HG02943 (cell line): ENCODE data around the gene PIK3R5.
"Not testable (repeated sequence)": the region's sequence is repeated elsewhere in the genome, so short reads cannot be mapped to it uniquely, and the experiment has no call there.

Source experiments
- ATAC-seq: cut with Tn5 transposase; IDR thresholded peaks from one replicate; pipeline ENCODE4 v1.9.1; 2021; ENCODE audit warnings: mild to moderate bottlenecking, low read depth, moderate library complexity; ENCODE audit not compliant: unreplicated experiment

PIK3R5 gene

DNA sequence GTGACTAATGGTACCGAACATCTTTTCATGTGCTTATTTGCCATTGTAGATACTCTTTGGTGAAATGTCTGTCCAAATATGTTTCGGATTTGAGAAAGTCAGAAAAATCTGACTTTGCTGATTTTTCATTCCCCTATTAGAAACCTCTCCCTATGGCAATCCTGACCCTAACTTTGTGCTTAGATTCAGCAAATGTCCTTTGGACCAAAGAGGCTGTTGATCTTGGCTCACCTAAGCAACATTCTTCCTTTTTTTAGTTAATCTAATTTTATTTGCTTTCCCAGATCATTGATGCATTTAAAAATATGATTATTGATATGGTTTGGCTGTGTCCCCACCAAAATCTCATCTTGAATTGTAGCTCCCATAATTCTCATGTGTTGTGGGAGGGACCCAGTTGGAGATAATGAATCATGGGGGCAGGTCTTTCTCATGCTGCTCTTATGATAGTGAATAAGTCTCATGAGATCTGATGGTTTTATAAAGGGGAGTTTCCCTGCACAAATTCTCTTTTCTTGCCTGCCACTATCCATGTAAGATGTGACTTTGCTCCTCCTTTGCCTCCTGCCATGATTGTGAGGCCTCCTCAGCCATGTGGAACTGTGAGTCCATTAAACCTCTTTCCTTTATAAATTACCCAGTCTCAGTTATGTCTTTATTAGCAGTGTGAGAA lies 22.9 kb upstream of the PIK3R5 start:
- not testable (repeated sequence) for ATAC-seq

DNA sequence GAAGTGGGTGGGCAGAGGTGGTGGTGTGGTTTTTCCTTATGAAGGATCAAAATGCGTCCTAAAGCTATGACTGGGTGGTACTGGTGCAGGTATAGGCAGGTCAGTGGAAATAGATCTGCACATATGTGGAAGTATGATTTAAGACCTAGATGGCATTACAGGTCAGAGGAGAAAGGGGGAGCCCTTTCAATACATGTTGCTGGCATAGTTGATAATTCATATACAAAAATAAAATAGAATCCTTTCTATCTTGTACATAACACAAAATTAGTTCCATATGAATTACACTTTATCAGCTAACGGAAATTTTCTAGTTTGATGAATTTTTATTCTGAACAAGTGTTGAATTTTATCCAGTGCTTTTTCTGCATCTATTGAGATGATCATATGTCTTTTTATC lies 20.8 kb upstream of the PIK3R5 start:
- no peak for ATAC-seq

DNA sequence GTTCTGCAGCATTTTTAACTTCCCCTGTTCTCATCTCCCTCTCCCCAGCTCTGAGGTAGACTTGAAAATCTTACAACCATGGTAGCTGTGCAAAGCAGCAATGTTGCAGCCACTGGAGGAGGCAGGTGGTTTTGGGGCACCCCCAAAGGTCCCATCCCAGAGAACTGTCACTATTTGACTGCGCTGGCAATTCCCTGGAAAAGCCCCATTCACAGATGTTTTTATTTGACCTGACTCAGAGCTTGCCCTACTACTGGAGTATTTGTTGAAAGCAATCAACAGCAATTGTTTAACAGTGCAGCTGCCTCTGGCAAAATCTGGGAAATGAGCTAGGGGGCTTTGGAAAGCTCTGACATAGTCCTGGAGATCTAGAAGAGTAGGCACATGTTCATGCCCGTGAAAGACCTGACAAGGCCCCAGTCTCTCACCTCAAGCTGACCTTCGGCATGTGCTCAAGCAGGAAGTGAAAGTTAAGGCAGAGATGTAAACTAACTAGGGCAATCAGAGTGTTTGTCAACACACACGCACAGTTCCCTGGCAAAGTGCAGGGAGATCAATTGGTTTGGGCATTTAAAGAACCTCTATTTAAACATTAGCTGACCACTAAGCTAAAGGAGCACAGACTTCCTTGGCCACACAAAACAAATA lies 19.7 kb upstream of the PIK3R5 start:
- ATAC-seq = no peak

DNA sequence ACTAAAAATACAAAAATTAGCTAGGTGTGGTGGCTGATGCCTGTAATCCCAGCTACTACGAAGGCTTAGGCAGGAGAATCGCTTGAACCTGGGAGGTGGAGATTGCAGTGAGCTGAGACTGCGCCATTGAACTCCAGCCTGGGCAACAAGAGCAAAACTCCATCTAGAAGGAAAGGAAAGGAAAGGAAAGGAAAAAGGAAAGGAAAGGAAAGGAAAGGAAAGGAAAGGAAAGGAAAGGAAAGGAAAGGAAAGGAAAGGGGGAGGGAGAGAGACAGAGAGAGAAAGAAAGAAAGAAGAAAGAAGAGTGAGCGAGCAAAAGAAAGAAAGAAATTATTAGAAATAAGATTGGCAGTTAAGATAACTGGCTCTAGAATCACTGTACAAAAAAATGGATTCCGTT lies 18.7 kb upstream of the PIK3R5 start:
- not testable (repeated sequence) for ATAC-seq

DNA sequence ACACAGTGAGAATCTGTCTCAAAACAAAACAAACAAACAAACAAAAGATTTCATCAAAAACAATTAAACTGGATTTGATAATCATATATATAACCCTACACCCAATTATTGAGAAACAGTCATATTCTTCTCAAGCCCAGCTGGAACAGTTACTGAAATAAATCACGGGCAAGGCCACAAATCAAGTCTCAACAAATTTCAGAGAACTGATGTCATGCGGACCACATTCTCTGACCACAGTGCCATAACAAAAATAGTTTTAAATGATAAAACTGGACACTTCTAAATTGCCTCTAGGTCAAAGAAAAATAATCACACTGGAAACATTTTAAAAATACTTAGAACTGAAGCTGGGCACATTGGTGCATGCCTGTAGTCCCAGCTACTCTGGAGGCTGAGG lies 15.9 kb upstream of the PIK3R5 start:
- no peak for ATAC-seq

DNA sequence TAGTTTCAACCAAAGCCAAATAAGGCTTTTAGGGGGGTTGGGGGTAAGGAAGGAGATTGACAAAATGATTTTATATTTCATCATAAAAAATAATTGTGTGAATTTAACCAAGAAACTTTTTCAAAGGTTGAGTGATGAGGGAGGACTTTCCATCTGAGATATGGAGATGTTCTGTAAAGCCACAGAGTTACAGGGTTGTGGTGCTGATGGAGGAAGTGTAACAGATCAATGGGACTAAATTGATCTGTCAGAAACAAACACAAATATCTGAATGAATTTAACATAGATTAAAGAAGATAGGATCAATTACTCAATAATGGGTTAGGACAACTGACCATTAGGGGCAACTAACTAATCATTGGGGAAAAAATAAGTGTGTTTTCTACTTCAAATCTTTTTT lies 14.2 kb upstream of the PIK3R5 start:
- ATAC-seq = no peak

DNA sequence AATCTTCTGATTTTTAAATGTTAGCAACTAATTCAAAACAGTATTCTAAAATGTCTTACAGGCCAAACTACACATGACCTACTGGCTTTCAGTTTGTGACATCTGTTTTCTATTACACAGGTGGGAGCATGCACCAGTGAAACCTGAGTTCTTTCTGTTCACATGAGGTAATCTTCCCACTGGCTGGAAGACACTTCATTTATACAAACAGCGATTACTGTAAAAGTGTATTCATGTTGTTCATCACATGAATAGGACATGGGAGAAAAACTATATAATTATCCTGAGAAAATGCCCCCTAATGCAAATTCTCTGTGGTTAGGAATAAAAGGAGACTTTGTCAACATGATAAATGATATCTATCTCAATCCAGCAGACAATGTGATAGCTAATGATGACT lies 11.1 kb upstream of the PIK3R5 start:
- ATAC-seq = no peak

DNA sequence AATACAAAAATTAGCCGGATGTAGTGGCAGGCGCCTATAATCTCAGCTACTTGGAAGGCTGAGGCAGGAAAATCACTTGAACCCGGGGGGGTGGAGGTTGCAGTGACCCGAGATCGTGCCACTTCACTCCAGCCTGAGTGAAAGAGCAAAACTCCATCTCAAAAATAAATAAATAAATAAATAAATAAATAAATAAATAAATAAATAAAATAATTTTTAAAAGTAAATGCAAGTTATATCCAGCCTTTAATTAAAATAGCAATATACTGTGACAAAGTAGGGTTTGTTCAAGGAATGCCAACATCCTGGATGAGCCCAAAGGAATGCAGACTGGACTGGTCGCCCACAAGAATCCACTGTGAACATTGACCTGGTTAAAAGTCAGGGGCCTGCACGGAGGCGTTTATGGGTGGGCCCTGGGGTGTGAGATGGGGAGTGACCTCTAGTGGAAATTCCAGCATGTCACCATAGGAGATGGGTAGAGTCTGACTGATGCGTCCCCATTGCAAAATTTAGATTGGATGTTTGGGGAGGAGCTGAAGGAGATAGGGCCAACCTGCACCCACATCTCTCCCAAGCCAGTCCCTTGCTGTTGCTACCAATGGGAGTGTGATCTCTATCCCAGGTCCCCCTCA lies 9.7 kb upstream of the PIK3R5 start:
- ATAC-seq = no peak

DNA sequence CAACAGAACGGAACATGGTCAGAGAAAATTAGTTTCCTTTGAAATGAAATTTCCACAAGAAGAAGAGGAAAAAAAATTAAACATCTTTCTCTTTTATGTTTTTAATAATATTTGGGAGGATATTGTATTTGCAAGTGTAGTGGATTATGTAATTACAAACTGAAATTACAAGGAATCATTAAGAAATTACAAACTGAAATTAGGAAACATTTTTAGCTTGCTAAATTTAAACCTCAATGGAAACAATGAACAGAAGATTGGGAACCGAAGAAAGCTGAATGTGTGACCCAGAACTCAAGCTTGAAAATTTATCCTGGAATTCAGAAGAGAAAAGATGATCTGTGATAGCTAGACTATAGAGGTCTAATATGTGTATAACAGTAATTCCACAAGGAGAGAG lies 4.4 kb upstream of the PIK3R5 start:
- ATAC-seq = no peak

DNA sequence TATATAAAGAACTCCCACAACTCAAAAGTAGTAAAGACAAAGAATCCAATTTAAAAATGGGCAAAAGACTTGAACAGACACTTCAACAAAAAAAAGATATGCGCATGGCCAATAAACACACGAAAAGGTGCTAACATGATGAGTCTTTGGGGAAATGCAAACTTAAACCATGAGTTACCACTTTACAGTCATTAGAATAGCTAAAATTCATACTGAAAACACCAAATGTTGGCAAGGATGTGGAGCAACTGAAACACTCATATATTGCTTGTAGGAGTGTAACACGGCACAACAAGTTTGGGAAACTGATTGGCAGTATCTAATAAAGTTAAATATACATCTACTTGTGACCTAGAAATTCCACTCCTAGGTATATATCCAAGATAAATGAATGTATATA lies 3.0 kb upstream of the PIK3R5 start:
- no peak for ATAC-seq

DNA sequence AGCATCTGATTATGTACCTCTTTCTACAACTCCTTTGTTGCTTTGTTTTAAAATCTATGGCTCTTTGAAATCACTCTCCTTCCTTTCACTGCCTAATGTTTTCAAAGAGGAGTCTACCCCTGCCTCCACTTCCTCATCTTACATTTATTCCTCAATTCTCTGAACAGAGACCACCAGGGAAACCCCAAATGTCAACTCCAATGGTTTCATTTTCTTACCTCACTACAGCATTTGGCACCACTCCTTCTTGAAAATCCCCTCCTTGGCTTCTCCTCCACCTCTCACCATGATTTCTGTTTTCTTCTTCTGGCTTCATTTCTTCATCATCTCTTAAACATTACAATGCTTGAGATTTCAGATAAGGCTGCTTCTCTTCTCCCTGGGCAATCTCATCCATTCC lies 2.4 kb upstream of the PIK3R5 start:
- ATAC-seq = no peak

DNA sequence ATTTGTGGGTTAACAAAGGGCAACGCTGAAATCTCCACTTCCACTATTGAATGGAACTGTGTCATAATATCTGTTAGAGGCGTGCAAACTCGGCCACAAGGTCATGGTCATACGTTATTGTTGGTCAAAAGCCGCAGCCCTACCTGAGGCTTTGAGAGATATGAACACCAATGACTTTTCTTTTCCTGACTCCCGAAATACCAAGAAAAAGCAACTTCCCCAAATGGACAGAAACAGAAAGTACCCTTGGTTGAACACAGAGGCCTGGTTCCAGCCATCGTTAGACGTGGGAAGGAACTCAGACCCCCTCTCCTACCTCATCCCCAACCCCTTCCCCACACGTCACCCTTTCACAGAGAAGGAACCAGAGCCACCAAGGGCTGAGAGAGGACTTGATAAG lies 1.4 kb upstream of the PIK3R5 start:
- ATAC-seq = no peak

DNA sequence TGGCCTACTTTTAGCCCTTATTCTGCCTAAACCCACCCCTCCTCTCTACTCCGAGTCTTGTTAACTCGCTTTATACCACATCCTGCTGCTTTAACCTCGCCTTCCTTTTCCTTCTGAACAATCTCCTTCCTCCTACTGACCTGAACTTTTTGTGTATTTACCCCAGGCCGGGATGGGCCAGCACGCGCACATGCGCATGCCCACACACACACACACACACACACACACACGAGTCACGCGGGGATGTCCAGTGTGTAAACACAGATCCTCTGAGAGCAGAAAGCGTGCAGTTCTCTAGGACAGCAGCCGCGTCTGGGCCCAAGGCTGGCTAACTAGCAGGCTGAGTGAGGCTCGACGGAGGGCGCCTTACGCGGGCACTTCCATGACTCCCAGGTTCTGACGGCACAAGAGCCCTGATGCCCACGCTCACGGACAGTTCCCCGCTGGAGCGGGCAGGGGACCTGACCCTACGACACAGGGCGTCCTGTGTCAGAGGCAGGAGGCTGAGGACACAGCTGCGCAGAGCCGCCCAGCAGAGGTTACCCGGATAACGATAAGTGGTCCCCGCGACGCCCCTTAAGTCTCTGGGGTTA lies 610 bp downstream of the PIK3R5 start:
- no peak for ATAC-seq

DNA sequence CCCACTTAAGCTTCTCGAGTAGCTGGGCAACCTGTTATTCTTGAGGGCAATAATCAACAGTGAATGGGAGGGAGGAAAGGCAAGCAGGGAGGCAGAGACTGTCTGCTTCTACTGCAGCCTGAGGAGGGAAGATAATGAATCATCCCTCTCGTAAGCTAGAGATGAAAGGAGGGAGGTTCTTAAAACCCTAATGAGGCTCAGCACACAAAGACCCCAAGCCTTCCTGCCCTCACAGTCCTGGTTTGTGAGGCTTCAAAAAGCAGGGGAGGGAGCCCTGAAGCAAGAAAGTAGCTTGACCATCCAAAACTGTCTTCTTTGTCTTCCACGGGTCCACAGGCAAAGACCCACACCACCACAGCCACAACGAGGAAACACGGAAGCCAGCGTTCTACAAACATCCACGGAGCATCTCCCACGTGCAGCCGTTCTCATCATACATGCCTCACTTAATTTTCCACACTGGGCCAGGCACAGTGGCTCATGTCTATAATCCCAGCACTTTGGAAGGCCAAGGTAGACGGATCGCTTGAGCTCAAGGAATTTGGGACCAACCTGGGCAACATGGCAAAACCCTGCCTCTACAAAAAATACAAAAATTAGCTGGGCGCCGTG lies 1.8 kb downstream of the PIK3R5 start:
- ATAC-seq = no peak

DNA sequence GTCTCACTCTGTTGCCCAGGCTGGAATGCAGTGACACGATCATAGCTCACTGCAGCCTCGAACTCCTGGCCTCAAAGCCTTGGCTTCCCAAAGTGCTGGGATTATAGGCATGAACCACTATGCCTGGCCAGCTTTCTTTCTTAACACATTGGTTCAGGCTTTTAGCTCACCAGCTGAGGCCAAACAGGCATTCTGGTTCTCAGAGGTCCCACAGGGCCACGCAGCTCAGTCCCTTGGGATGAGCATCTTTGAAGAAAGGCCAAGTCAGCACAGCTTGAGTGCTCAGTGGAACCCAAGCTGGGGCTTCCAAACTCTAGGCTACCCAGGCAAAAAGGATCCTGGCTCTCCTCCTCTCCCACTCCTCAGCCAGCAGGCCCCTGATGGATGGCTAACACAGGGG lies 2.5 kb downstream of the PIK3R5 start:
- no peak for ATAC-seq

DNA sequence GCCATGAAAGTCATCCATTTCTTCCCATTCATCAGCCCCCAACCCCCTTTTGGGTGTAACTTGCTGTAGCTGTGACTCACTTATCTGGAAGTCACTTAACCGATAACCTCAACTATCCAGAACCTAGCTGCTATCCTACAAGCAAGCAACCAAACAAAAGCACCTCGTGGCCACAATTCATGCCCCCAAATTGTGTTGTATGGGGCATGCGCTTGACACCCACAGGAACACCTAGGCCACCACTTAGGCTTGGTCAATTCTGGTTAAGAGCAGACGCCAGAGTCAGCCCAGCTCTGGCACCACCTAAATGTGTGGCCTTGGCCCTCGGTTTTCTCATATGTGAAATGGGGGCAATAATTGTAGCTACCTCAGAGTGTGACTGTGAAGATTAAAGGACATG lies 3.7 kb downstream of the PIK3R5 start:
- no peak for ATAC-seq

DNA sequence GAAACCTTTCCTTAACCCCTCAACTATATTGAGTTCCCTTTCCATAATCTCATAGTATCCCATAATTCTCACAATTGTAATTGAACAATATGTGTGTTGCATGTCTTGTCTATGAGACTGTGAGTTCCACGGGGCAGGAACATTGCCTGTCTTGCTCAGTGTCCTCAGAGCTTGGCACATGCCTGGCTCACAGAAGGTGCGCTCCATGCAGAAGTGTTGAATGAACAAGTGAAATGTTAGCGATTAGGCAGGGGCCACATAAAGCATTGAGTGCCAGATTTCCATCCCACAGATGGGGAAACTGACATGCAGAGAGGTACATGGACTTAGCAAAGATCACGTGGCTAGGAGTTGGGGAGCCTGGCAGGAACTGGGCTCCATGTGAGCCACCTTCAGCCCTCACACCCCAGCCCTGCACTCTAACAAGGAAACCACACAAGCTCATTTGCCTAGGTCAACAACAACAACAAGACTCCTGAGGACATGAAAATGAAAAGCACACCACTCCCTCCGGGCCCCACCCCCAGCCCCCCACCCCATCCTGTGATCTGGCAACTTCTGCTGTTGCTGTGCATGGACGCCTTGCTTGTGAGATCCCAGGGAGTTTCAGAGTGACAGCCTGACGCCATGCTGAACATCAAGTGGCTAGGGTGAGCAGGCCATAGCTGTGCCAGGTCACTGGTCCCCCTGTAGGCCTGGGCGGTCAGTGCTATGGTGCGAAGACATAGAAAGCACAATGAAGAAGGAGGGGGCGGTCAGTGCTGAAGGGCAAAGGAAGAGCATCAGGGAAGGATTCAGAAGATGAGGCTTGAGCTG lies 5.0 kb downstream of the PIK3R5 start:
- no peak for ATAC-seq

DNA sequence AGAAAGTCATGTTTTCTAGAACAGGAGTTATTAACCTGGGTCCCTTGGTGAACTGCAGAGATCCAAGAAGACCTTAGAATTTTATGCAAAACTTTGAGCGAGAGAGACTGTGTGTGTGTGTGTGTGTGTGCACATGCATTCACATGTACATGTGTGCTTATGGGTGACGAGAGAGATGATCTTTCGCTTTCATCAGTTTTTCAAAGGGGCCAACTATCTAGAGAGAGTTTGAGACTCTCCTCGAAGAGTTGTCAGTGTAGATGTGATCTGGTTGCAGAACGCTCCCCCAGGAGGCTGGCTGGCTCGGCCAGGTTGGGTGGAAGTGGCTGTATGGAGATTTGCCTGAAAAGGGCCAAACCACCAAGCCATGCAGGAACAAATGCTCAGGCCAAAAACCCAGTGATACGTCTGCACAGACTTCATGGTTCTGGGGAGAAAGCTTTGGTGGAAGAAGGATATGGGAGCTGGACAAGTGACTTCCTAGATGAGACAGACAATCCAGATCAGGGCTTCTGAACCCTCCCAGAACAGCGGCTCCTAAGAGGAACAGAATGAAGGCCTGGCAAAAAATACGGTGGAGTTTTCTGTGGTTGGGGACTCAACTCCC lies 6.1 kb downstream of the PIK3R5 start:
- ATAC-seq = no peak

DNA sequence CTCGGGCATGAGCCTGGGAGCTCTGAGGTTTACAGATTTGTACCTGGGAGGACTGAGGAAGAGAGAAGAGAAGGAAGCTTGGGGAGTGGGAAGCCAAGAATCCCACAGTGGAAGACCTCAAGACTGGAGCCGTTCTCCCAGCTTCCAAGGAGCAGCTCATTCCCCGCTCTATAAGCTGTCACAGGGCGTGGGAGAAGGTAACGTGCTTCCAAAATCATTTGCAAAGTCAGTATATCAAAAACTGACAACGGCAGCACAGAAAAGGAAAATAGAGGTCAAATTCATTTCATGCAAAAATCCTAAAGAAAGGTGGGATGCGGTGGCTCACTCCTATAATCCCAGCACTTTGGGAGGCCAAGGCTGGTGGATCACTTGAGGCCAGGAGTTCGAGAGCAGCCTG lies 7.8 kb downstream of the PIK3R5 start:
- no peak for ATAC-seq

DNA sequence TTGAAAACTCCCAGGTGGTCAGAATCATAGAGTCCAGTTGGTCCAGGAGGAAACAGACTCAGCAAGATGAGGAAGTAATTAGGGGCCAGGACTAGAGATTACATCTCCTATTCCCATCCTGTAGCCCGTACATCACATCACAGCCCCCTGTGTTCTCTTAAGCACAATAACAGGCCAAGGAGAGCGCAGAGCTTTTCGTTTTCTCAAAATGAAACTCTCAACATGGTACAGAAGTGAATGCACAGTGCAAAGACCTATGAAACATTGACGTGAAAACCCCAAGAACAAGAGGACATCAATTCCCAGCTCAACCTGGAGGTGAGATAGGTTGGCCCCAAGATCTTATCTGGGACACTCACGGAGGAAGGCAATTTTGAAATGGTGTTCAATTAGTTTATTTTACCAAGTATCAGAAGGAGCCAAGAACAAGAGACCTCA lies 9.0 kb downstream of the PIK3R5 start:
- ATAC-seq = no peak
